HPDE6-E6E7 (cell line): ENCODE data around the gene PRELP.
"Not testable (repeated sequence)": the region's sequence is repeated elsewhere in the genome, so short reads cannot be mapped to it uniquely, and the experiment has no call there.

Experiments used
- DNase-seq: peaks from one replicate; pipeline ENCODE4 v3.0.0; 2011; ENCODE audit warnings: missing footprints; ENCODE audit errors: extremely low spot score

PRELP gene

DNA sequence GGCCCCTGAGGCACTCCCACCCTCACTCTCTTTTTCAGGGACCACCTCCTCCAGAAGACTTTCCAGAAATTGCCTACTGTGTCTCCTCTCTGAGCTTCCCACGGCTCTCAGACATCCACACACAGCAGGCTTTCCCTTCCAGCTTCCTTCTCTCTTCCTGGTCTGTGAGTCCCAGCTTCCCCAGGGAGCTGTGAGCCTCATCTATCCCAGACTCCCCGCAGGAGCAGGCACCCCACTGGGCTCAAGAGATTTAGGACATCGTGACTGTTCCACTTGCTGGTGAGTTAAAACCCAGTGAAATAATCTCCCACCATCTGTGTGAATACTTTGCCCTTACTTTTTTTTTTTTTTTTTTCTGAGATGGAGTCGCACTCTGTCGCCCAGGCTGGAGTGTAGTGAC lies 22.0 kb upstream of the PRELP start:
- no peak for DNase-seq

DNA sequence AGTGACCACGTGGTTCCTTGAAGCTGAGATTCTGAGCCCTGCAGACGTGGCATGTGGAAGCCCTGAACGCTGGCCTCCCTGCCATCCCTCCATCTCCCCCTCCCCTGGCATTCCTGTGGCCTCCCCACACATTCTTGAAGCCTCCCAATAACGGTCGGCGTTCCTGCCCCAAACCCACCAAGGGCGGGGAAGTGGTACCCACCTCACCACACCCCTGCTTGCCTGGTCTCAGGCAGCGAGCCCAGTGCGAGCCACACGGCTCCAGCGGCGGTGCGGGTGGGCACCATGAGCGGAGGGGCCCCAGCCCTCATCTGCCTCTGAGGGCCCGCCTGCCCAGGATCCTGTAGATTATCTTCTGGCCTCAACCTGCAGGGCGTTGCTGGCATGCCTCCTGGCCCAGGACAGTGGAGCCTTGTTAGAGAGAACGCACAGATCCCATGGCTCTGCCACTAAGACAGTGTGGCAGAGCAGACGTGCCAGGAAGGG lies 20.6 kb upstream of the PRELP start:
- no peak for DNase-seq

DNA sequence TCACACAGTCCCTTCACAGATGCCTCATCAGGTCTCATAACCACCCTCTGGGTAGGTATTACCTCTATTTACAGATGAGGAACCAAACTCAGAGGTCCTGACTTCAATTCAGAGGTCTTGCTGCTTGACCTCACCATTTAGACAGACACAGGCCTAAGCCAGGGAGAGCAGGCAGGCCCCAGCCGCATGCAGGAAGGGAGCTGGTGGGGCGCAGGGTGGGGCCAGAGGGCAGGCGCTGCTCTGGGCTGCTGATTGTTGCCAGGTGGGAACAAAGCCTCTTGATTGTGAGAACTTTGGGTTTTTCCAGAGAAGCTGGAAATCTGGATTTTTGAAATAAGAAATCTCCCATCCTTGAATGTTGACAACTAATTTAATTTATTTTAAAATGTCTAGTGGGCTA lies 19.9 kb upstream of the PRELP start:
- no peak for DNase-seq

DNA sequence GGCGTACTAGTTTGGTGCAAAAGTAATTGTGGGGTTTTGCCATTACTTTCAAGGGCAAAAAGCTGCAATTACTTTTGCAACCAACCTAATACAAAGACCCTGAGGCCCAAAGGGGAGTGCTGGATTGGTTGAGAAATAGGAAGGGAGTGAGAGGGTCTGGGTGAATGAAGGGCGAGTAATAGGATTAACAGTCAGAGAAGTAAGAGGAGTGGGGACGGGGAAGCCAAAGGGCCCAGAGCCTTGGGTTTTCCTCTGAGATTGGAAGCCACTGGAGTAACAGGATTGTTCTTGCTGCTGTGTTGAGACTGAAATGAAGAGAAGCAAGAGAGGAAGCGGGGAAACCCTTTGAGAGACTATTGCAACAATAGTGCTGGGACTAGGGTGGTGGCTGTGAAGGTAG lies 19.0 kb upstream of the PRELP start:
- no peak for DNase-seq

DNA sequence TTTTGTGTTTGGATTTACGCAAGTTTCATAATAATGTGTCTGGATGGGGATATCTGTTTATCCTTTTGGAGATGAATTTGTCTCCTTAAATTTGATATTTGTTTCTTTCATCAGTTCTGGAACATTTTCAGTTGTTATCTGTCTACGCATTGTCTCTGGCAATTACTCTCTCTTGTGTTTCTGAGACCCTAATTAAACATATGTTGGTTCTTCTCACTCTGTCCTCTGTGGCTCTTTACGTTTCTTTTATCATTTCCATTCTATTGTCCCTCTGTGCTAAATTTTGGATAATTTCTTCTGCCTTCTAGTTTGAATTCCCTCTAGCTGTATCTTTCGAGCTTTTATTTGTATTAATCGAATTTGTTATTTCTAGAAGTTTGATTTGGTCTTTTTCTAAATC lies 17.5 kb upstream of the PRELP start:
- DNase-seq: no peak

DNA sequence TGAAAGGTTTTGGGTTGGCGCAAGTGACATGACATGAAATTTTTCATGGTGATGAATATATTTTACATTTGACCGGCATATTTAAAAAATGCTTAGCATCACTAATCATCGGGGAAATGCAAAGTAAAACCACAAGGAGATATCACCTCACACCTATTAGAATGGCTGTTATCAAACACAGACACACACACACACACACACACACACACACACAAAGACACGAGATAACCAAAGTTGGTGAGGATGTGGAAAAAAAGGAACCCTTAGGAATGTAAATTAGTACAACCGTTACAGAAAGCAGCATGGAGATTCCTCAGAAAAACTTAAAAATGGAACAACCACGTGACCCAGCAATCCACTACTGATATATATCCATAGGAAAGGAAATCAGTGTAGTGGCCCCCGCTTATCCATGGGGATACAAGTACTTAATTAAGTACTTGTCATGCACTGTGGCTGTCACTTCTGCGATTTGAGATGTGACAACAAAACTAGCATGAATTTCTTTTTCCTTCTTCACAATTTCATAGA lies 15.9 kb upstream of the PRELP start:
- DNase-seq: no peak

DNA sequence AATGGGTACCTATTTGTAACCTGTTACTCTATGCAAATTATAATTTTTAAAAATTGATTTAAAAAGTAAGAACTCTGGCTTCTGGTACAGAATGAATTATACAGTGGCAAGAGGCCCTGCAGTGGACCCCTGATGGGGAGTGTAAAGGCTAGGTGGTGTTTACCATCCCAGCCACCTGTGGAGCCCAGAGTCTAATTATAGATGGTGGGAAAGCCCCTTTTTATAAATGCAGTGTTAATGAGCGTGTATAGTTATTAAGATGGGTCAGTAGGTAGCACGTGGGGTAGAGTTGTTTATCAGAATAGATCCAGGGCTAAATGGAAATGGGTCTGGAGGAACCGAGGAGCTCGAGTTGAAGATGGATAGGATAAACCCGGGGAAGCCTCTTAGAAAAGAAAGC lies 13.9 kb upstream of the PRELP start:
- no peak for DNase-seq

DNA sequence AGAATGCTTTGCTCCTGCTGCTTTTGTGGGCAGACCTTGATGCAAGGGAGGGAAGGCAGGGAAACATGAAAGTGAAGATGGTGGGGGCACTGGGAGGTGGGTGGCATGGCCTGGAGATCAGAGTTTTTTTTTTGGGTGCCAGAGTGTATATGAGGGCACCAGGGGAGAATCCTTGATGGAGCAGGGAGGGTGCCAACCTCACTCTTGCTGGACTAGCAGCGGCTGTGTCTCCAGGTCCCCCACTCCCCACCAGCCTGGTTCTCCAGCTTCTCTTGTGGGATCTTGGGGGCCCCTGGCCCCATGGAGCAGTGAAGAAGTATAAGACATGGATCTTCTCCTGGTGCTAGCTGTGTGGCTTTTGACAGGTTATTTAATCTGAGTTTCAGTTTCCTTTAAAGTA lies 13.5 kb upstream of the PRELP start:
- DNase-seq: no peak

DNA sequence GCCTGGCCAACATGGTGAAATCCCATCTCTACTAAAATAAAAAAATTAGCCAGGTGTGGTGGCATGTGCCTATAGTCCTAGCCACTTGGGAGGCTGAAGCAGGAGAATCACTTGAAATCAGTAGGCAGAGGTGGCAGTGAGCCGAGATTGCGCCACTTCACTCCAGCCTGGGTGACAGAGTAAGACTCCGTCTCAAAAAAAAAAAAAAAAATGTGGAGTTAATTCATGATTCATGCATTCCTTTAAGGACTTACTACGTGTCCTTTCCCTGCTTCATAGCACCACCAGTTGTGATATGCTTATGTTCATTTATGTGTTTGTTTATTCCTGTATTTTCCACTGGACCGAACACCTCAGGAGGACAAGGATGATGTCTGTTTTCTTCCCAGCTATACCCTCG lies 12.7 kb upstream of the PRELP start:
- peak; percentile 35 for DNase-seq

DNA sequence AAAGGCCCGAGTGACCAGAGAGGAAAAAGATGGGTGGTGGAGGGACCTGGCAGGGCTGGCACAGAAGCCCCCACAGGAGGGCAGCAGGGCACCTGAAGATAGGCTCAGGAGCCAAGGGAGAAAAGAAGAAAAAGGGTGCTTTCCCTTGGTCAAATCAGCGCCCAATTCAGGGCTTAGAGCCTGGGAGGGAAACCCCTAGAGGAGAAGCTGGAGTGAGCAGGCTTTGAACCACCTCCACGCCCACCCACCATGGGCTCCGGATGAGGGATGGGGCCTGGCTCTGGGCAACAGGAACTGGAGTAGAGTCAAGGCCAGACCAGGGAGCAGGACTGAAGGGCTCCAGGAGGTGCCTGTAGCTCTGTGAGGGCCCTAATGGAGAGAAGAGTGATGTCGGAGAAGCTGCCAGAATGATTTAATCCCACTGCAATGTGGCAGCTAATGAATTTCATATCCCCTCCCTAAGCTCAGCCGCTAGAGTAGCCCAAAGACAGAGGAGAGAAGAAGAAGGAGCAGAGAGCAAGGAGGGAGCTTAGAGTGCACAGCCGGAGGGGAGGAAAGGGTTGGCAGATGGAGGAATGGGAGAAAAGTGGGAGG lies 12.0 kb upstream of the PRELP start:
- DNase-seq: no peak

DNA sequence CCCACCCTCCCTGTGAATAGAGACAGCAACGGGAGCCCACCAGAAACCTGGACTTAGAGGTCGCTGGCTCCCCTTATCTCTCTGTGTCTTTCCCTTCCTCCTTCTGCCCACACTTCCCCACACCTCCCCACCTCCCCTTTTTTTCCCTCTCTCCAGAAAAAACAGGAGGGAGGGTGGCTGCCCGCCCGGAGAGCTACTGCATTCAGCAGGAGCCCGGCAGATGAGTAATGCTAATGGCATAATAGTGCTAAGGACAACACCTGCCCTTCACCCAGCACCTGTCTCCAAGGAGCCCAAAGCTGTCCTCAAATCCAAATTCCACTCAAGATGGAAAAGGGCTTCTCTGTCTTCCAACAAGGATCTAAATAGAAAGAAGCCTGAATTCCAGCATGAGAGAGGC lies 11.4 kb upstream of the PRELP start:
- no peak for DNase-seq

DNA sequence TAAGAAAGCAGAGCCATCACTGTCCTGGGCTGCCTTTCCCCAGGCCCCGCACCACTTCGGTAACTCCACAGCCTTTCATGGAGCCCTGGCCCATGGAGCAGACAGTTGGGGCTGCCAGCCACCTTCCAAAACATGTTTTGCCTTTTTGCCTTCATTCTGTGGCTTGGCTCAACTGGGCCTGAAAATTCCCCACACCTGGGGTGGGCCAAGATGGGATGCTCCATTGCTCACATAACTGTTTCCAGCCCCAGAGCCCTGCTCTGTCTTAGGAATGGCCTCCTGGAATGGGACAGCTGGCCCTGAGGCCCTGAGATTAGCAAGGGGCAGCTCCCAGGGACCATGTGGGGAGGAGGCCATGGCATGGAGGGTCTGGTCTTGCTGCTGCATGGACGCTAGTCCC lies 10.9 kb upstream of the PRELP start:
- DNase-seq: no peak

DNA sequence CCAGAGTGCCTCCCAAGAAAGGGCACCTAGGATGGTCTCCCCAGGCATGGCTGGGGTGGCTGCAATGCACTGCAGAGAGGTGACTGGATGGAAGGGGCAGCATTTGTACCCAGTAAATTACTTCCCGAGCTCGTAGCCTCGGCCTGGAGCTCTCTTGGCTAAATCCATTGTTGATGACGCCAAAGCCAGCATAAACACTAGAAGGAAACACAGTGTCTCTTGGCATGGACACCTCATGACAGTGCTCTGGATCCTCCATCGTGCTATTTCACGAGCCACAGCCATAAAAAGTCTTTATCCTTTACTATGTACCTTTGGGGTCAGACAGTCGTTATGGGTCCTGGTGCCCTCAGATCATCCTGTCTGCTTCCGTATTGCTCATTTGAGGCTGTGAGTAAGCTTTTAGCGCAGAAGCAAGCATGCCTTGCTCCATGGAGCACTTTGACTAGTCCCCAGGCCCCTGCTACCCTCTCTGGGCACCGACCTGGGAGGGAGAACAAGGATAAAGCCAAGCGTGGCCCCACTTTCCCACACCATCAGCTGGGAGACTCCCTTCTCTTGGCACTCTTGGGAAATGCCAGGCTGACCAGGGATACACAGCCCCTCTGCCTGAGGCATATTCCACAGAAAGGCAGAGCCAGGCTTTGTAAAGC lies 10.3 kb upstream of the PRELP start:
- DNase-seq: no peak

DNA sequence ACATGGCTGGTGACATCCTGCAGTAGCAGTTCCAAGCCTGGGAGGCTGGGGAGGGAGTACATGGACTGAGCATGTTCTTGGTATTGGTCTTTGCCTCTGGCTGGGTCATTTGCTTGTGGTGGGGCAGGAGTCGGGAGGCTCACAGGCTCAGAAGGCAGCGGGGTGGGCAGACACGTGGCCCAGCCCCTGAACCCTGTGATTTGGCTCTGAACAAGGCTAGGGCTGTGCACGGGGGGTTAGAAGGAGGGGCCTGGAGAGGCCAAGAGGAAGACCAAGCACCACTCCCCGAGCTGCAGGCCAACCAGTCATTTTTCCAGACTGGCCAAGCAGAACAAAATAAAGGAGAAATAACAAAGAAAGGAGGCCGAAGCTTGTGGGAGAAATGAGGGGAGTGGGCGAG lies 9.7 kb upstream of the PRELP start:
- DNase-seq: no peak

DNA sequence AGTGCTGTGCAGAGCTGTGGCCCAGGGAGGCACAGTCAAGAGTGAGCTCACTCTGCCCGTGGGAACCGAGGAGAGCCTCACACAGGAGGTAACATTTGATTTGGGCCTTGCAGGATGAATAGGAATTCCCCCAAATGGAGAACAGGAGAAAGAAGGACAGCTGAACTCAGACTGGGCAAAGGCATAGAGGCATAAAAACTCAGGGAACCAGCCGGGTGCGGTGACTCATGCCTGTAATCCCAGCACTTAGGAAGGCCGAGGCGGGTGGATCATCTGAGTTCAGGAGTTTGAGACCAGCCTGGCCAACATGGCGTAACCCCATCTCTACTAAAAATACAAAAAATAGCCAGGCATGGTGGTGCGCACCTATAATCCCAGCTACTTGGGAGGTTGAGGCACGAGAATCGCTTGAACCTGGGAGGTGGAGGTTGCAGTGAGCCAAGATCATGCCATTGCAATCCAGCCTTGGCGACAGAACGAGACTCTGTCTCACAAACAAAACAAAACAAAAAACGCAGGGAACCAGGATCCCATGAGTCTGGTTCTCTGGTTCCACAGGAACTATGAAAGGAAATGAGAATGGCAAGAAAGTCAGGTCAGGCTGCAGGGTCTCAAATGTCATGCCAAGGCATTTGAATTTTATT lies 8.6 kb upstream of the PRELP start:
- DNase-seq: not testable (repeated sequence)

DNA sequence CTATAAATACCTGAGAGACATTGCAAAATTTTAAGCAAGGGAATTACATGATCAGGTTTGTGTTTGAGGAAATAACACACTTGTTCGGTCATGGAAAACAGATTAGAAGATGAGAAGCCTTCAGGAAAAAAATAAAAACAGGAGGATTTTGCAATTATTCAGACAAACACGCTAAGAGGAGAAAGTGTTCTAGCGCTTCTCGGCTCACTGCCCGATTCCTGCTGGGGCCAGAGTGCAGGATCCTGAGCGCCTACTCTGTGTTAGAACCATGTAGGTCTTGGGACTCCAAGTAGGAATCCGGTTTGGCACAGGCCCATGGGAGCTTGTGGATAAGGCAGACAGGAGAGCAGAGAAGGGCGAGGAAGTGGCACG lies 8.1 kb upstream of the PRELP start:
- DNase-seq: no peak

DNA sequence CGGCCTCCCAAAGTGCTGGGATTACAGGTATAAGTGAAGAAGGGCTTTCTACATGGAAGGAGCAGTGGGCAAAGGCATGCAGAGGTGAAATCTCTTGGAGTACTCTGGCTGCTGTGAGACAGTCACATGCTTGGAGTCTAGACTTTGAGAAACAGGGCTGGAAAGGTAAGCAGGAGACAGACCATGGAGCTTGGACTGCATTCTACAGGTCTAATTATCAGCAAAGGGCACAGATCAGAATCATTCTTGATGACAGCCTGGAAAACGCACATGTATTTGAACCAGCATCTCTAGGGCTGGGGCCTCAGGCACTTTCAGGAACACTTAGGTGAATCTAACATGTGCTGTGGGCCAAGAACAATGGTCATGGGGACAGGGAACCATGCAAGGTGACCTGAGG lies 7.3 kb upstream of the PRELP start:
- no peak for DNase-seq

DNA sequence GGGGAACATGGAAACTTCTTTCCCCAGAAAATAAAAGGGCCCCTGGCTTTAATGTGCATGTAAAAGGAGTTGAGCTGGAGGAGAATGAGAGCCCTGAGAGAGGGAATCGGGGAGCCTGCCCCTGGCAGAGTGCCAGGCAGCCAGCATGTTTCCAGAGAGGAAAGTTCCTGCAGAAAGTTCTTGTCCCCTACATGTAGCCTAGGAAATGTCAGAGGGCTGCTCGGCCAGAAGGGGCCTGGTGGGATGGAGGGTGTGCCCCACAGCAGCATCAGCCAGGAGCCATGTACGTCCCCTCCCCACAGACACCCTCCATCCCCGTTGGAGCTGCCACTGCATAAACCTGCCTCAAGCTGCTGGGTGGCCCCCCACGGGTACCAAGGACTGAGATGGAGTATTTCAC lies 5.4 kb upstream of the PRELP start:
- DNase-seq: no peak

DNA sequence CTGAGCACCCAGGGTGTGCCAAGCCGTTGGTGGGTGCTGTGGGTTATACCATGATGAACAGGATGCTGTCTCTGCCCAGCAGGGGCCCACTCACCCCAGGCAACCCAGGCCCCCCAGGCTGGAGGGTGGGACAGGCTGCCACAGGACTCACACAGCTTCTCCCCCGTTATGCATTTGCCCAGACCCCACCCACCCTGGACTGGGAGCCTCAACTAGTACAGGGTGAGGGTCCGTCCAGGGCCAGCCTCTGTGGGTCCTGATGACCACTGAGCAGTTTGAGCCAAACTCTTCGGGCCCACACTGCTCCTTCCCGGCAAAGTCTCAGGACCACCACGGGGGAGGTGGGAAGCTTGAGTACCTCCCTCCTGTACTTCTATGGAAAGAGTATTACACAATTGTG lies 3.8 kb upstream of the PRELP start:
- no peak for DNase-seq

DNA sequence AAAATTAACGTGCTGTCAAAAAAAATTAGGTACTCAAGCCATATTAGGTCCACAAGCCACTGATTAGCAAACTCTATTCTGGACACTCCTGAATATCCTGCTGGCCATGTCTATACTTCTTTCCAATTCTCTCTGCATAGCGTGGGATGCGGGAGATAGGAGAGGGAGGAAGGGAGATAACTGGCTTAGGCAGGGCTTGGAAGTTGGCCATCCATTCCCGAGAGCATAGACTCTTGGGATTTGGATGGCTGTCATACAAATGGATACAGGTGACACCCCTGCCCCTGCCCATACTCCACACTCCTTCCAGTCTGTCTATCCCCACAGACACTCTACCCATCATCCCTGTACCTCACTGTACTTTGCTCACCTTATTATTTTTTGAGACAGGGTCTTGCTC lies 2.3 kb upstream of the PRELP start:
- DNase-seq: no peak

DNA sequence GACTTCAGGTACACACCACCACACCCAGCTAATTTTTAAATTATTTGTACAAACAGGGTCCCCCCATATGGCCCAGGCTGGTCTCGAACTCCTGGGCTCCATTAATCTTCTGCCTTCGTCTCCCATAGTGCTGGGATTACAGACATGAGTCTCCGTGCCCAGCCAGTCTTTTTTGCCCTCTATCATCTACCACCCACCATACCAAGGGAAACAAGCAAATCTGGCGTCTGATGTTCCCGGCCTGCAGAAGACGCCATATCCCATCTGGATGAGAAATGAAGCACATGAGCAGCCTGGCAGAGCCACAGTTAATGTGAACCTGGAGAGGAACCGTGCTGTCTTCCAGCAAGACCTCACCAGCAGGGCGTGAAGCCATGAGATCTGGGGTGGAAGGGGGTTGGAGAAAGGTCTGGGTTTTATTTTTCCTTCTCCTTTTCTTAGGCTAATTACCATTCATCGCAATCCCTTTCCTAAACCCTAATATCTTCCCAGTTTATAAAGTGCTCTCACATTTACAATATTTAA lies 1.8 kb upstream of the PRELP start:
- DNase-seq: no peak

DNA sequence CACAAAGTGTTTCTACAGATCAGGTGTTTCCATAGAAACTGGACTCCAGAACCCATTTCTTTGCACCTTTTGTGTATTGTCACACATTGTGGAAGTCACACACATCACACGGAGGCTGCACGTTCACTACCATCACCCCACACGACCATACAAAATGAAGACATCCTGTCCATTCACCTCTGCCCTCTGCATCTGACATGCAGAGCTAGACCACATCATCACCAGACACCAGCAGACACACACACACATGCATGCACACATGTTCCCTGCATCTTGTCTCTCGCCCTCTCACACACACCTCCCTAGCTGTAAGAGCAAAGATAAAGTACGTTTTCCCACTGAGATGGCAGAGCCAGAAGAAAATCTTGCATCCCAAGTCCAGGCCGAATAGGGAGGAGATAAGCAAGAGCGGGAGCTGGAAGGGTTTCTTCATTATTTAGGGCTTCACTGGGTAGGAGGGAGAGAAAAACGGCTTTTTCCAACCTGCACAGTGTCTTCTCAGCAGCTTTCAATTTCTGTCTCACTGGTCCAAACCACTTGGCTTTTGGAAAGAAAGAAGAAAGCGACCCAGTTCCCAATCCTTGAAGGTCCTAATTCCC lies 709 bp downstream of the PRELP start:
- DNase-seq: no peak

DNA sequence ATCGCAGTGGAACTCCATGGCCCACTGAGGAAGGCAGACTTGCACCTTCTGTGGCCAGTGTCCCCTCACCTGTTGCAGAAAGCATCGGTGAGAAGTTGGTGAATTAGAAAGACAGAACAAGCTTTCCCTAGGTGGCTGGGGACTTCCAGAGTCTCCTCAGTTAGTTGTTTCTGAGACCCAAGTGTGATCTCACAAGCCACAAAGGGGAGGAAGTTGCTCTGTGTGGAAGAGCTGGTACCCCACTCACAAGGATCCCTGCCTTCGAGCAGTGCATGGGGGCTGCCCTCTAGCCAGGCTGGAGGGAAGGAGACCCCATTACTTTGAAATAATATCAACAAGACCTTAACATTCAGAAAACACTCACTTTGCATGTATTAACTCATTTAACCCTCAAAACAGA lies 2.1 kb downstream of the PRELP start:
- no peak for DNase-seq
